Measurements from ENCODE around the gene SLF2. TPM values are rescaled to one million over a fixed set of nuclear protein-coding genes. Genes with fewer than 3 reads are reported as not detected.

The SLF2 gene
- total and polyA plus RNA-seq, 2 of the 8 experiments (the other 6 are each of a cell fraction or from before 2014, with no cell fraction given): 5.5 to 20.9 TPM

DNA sequence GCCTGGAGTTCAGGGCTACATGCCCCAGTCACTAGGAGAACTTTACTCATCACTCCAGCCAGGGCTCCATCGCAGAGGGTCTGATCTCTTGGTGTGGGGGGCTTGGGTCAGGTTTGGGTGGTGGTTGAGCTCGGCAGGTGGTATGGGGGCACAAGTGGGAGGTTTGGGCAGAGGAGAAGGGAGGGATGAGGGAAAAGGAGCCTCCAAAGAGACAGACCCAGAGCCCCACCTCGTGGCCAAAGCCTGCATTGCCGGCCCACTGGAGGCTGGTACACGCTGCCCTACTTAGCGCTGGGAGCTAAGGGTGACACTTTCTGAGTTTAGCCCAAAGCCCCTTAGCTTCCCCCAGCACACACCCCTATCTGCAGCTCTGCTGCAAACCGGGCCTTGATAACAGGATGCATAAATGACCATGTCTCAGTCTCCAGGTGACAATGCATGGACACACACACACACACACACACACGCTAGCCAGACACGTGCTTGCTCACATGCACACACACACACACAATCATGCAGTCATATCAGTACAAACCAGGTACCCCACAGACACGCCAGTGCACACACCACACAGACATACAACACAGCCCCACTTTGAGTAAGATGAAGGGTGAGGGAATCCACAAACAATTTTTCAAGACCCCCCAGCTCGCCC is 101.6 kb downstream of the SLF2 start:
- Histone ChIP-seq H2AFZ (ENCODE audit: low read length) (no peak overlapping the region), H3K9ac (replicated peaks in 1 of 4; ENCODE audit: extremely low read depth in 1 of 4, low read depth in 3 of 4, low read length in 3 of 4) (no peak overlapping the region), H2BK15ac (ENCODE audit: low read length) (peak overlapping the region; percentile 83; the same call in 1 of the 2 replicates), H3K18ac (ENCODE audit: extremely low read depth, low read length) (no peak overlapping the region), H3K4me1 (replicated peaks in 1 of 4; ENCODE audit: control insufficient read depth in 3 of 4, insufficient read depth in 4 of 4, low read length in 3 of 4) (peaks cover 0 to 18% (median 11%) of the 10 kb centered on the region in 4 experiments; a peak in 5 of 7 replicates), H4K8ac (ENCODE audit: extremely low read depth, insufficient read depth, low read length) (no peak overlapping the region), H4K91ac (replicated peaks; ENCODE audit: insufficient read length, low read length) (no peak overlapping the region), H3K27me3 (replicated peaks in 1 of 4; ENCODE audit: control insufficient read depth in 3 of 4, extremely low read depth in 1 of 4, insufficient read depth in 3 of 4, low read length in 3 of 4) (peaks cover 14 to 36% (median 29%) of the 10 kb centered on the region in 4 experiments), H2AK5ac (ENCODE audit: low read depth, low read length) (no peak overlapping the region), H3K23me2 (ENCODE audit: low read depth, low read length) (peaks cover 11% of the 10 kb centered on the region; the same call in 1 of the 2 replicates), H2BK120ac (replicated peaks; ENCODE audit: low read depth, low read length) (no peak overlapping the region), H3K79me2 (ENCODE audit: control insufficient read depth in 1 of 2, insufficient read depth in 2 of 2, low read length in 2 of 2) (no peaks in the 10 kb centered on the region), H4K5ac (ENCODE audit: insufficient read length, low read depth, low read length) (no peak overlapping the region), H3K4ac (replicated peaks; ENCODE audit: insufficient read length, low read depth, low read length) (no peak overlapping the region), H3K36me3 (ENCODE audit: control insufficient read depth in 2 of 4, insufficient read depth in 4 of 4, low read length in 3 of 4) (no peaks in the 10 kb centered on the region), H3K23ac (ENCODE audit: insufficient read length) (no peak overlapping the region), H3K4me2 (ENCODE audit: insufficient read depth in 1 of 2, low read depth in 2 of 2, low read length in 2 of 2) (peak overlapping the region in 1 of 2 experiments; percentile 35; a peak in 2 of 4 replicates), H2BK12ac (ENCODE audit: low read depth, low read length) (peak overlapping the region; percentile 75; the same call in 1 of the 2 replicates), H2BK20ac (ENCODE audit: low read length) (no peak overlapping the region), H3K27ac (ENCODE audit: low read depth, low read length) (no peak overlapping the region), H4K20me1 (replicated peaks in 1 of 2; ENCODE audit: control insufficient read depth in 1 of 2, insufficient read depth in 2 of 2, low read length in 2 of 2) (no peaks in the 10 kb centered on the region), H3K14ac (ENCODE audit: insufficient read length) (no peak overlapping the region), H3K79me1 (ENCODE audit: low read depth, low read length) (no peaks in the 10 kb centered on the region), H2BK5ac (ENCODE audit: low read depth, low read length) (no peak overlapping the region), H3K4me3 (ENCODE audit: extremely low read depth in 1 of 4, insufficient read depth in 2 of 4, low read depth in 3 of 4, low read length in 4 of 4) (no peak overlapping the region), H3K9me3 (ENCODE audit: insufficient read depth in 2 of 2, low read depth in 1 of 2, low read length in 1 of 2) (no peaks in the 10 kb centered on the region), H3K56ac (replicated peaks; ENCODE audit: insufficient read length, low read depth, low read length) (no peak overlapping the region)
- DNase-seq (ENCODE audit: low read depth in 1 of 2, low spot score in 2 of 2) (peak in 1 of 2 experiments; percentile 99), FAIRE-seq (peak; percentile 36)
- CTCF ChIA-PET (ENCODE audit: partially characterized antibody): interaction anchor here (0.6 to 7.2 kb wide), 62 partner anchors 13 to 1693 kb away, joined by 3 to 464 read pairs (median 5); partner anchors contain the start of genes KAZALD1, LZTS2, MRPL43 and PDZD7
- POLR2A ChIA-PET (ENCODE audit: partially characterized antibody): interaction anchor here (0.6 to 6.5 kb wide), 12 partner anchors 9 to 974 kb away, joined by 3 to 81 read pairs (median 4); partner anchors contain the start of genes LZTS2, MRPL43, PDZD7 and TWNK
- TF ChIP-seq, protein P1, sequence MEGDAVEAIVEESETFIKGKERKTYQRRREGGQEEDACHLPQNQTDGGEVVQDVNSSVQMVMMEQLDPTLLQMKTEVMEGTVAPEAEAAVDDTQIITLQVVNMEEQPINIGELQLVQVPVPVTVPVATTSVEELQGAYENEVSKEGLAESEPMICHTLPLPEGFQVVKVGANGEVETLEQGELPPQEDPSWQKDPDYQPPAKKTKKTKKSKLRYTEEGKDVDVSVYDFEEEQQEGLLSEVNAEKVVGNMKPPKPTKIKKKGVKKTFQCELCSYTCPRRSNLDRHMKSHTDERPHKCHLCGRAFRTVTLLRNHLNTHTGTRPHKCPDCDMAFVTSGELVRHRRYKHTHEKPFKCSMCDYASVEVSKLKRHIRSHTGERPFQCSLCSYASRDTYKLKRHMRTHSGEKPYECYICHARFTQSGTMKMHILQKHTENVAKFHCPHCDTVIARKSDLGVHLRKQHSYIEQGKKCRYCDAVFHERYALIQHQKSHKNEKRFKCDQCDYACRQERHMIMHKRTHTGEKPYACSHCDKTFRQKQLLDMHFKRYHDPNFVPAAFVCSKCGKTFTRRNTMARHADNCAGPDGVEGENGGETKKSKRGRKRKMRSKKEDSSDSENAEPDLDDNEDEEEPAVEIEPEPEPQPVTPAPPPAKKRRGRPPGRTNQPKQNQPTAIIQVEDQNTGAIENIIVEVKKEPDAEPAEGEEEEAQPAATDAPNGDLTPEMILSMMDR (IDR thresholded peaks at IDR 0.05; ENCODE audit: control extremely low read depth in 1 of 3, insufficient read depth in 1 of 3, low read depth in 1 of 3, low read length in 3 of 3): peak; percentile 94 to 96 (median 95)
- no peak for TF ChIP-seq POLR2A (IDR thresholded peaks at IDR 0.05; ENCODE audit: control extremely low read depth in 1 of 2, low read depth in 2 of 2, low read length in 2 of 2)
- TF ChIP-seq RAD21 (IDR thresholded peaks at IDR 0.05 in 1 of 2, conservative IDR thresholded peaks at IDR 0.05 in 1 of 2; ENCODE audit: low read depth in 2 of 2, low read length in 2 of 2): peak; percentile 86 to 89
- WGBS, 2 experiments (ENCODE audit: extremely low coverage in 1 of 2, insufficient coverage in 1 of 2, insufficient read length in 1 of 2, insufficient replicate concordance in 2 of 2, low coverage in 1 of 2, low lambda C conversion rate in 2 of 2, missing lambda C conversion rate in 1 of 2): 25% methylated on average over 11 of the region's 11 CpGs; no CpG with 5 or more reads in 1 of the 2 experiments
